A549 (cell line): ENCODE results near the gene CDK17.

Experiments used
- CHD4 ChIP-seq: fragments of 200-600 bp; sonication (generic); IDR thresholded peaks from 2 replicates; pipeline ENCODE4 v1.6.1; 2016; ENCODE audit warnings: antibody characterized with exemption, mild to moderate bottlenecking, borderline replicate concordance
- CTCF ChIP-seq: fragments of >200 bp; sonication (Bioruptor Twin); formaldehyde crosslinking; IDR thresholded peaks from 3 replicates; pipeline ENCODE4 v1.5.1; 2016
- SMC3 ChIP-seq: fragments of >200 bp; sonication (Bioruptor Twin); formaldehyde crosslinking; IDR thresholded peaks from 3 replicates; pipeline ENCODE4 v1.6.1; 2018; ENCODE audit warnings: inconsistent platforms

GRCh38 chr12:96249196-96250118 is 150.8 kb downstream of the CDK17 start:
- TF ChIP-seq CHD4 (no peak), CTCF (no peak), SMC3 (no peak)
